GM12891 (cell line): ENCODE results near the gene ARHGEF16. TPM values are rescaled to one million over a fixed set of nuclear protein-coding genes. Genes with fewer than 3 reads are reported as not detected.

Source experiments
- DNase-seq: peaks from one replicate; pipeline ENCODE4 v3.0.0; 2011; ENCODE audit warnings: low spot score; ENCODE audit not compliant: insufficient read length
- FAIRE-seq: peaks from 2 replicates; lab custom pipeline; 2011; peaks lifted over from hg19 to GRCh38; lab: Jason Lieb, UNC
- PAX5 ChIP-seq: IDR thresholded peaks from 2 replicates; pipeline ENCODE4 v1.6.1; 2011; ENCODE audit warnings: low read length, moderate library complexity, mild to moderate bottlenecking; ENCODE audit not compliant: insufficient read depth, severe bottlenecking
- POLR2A ChIP-seq: IDR thresholded peaks from 2 replicates; pipeline ENCODE4 v1.6.1; 2011; ENCODE audit warnings: low read depth, low read length, control low read depth
- POLR2AphosphoS5 ChIP-seq: IDR thresholded peaks from 2 replicates; pipeline ENCODE4 v1.6.1; 2011; ENCODE audit warnings: low read depth, low read length, control low read depth
- POU2F2 ChIP-seq: IDR thresholded peaks from 2 replicates; pipeline ENCODE4 v1.6.1; 2011; ENCODE audit warnings: low read depth, mild to moderate bottlenecking, control low read depth, low read length, moderate library complexity
- SPI1 ChIP-seq: IDR thresholded peaks from 2 replicates; pipeline ENCODE4 v1.6.1; 2011; ENCODE audit warnings: low read depth, low read length, control low read depth
- TAF1 ChIP-seq: IDR thresholded peaks from 2 replicates; pipeline ENCODE4 v1.6.1; 2011; ENCODE audit warnings: low read depth, low read length, control low read depth
- polyA plus RNA-seq: library from polyadenylated mRNA; unstranded; fragments of >200 nt; gene quantifications from one replicate; pipeline ENCODE4 v1.2.1, GENCODE V29; 2012; ENCODE audit warnings: low read depth, missing spikeins, inconsistent platforms; ENCODE audit not compliant: missing spikeins

ARHGEF16 gene
- polyA plus RNA-seq = not detected

DNA sequence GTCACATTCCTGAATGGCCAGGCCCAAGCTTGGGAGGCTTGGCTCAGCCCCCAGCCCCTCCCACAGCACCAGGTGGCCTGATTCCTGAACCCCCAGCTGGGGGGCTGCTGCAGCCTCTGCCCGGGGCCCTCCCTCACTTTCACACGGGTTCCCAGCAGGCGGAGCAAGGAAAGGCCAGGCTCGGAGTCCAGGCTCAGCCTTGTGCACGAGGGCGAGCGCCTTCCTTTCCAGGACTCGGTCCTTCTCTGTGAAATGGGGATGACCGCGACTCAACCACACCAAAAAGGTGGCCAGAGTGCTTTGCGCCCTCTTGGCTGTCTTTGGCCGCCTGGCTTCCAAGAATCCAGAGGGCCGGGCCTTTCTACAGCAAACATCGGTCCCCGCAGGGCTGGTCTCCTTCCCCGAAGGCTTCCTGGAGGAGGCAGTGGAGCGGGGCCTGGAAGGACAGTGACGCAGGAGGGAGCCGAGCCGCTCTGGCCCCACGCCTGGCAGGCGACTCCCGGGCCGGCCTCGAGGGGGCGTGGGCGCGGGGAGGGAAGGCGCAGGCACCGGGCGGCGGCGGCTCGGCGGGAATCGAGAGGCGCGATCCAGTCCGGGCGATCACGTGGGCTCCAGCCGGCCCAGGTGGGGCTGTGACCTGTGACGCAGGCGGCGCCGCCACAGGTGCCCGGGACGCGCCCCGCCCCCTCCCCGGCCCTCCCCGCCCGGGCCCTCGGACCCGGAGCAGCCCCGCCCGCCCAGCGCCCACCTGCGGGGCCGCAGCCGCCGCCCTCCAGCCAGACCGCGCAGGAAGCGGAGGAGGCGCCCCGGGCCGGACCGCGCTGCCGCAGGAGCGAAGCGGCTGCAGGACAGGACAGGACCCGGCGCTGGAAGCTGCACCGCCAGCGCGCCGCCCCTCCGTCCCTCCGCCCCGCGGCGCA lies at the start of gene ARHGEF16:
ARHGEF16 (plus strand) TSS at position 775 of the 920 bp plus-strand sequence. CDS start 8,420 bp downstream, outside the sequence.
- no peak for TF ChIP-seq PAX5
- TF ChIP-seq TAF1 = no peak
- TF ChIP-seq POLR2A = no peak
- TF ChIP-seq POLR2AphosphoS5 = no peak
- no peak for TF ChIP-seq SPI1
- no peak for TF ChIP-seq POU2F2
- DNase-seq (no peak), FAIRE-seq (no peak)

DNA sequence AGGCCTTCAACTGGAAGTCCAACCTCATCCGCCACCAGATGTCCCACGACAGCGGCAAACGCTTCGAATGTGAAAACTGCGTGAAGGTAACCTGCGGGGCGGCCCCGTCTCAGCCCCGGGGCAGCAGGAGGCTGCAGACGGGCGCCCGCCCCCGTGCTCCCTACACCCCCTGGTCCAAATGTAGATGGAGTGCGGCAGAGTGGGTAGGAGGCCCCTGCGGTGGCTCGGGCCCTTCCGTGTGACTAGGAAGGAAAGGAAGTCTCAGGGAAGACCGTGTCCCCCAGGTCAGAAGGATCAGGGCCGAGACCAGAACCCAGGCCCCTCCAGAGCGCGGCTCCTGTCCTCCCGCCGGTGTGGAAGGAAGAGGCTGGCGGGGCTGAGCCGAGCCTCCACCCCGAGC lies 49.7 kb upstream of the ARHGEF16 start:
- TF ChIP-seq TAF1 (no peak), POLR2AphosphoS5 (no peak), SPI1 (no peak), PAX5 (no peak), POU2F2 (no peak), POLR2A (no peak)
- FAIRE-seq = no peak
- DNase-seq = no peak

DNA sequence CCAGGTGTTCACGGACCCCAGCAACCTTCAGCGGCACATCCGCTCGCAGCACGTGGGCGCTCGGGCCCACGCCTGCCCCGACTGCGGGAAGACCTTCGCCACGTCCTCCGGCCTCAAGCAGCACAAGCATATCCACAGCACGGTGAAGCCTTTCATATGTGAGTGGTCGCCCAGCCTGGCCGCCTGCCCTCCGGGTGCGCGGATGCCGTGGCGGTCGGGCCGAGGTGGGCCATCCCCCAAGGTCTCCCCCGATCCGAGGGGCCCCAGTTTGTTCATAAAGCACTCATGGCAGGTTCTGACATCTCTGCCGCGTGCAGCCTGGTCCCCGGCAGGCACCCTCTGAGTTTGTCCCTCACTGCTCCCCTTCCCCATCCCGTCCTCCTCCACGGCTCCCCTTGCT lies 49.0 kb upstream of the ARHGEF16 start:
- no peak for TF ChIP-seq POLR2A
- TF ChIP-seq TAF1 = no peak
- TF ChIP-seq SPI1 = no peak
- TF ChIP-seq POU2F2 = no peak
- DNase-seq (no peak), FAIRE-seq (no peak)

DNA sequence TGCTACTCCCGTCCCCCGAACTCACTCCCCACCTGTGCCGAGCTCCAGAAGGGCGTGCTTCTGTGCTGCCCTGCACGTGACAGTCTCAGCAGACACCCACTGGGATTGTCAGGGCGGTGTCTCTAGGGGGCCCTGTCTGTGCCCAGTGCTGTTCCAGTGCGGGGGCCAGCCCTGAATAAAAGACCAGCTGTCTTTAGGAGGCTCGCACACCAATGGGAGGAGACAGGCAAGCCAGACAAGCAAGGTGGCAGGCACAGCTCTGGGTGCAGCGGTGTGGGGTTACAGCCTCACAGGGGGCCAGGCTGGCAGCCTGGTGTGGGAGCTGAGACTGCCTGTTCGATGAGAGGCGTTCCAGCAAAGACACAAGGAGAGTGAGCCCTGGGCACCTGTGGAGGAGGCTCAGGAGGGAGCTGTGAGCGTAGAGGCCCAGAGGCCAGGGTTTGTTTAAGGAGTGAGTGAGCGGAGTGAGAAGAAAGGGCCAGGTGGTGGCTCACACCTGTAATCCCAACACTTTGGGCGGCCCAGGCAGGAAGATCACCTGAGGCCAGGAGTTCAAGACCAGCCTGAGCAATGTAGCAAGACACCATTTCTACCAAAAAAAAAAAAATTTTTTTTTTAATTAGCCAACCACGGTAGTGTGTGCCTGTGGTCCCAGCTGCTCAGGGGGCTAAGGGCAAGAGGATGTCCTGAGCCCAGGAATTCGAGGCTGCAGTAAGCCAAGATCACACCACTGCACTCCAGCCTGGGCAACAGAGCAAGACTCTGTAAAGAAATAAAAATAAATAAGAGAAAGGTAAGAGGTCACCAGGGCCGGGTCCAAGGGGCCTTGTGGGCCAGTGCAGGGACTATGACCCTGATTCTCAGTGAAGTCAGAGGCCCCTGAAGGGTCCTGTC lies 48.2 kb upstream of the ARHGEF16 start:
- DNase-seq = no peak
- FAIRE-seq = no peak
- TF ChIP-seq POU2F2 (no peak), PAX5 (no peak), POLR2AphosphoS5 (no peak), TAF1 (no peak), SPI1 (no peak), POLR2A (no peak)

DNA sequence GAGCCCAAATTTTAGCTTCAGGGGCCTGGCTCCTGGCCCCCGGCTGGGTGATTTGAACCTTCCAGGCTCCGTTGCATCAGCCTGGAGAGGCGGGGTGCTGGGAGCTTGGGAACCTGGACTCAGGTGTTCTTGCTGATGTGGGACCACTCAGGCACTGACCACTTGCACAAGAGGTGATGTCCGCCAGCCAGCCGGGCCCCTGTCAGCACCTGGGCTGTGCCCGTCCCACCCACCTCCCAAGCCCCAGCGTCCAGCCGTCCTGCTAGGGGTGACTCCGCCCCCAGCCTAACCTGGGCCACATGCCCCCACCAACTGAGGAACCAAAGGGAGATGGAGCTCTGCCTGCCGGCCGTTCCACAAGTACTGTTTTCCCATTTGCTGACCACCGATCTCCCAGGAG lies 47.4 kb upstream of the ARHGEF16 start:
- no peak for FAIRE-seq
- no peak for DNase-seq
- TF ChIP-seq POU2F2 = no peak
- TF ChIP-seq PAX5 = no peak
- TF ChIP-seq SPI1 = no peak

DNA sequence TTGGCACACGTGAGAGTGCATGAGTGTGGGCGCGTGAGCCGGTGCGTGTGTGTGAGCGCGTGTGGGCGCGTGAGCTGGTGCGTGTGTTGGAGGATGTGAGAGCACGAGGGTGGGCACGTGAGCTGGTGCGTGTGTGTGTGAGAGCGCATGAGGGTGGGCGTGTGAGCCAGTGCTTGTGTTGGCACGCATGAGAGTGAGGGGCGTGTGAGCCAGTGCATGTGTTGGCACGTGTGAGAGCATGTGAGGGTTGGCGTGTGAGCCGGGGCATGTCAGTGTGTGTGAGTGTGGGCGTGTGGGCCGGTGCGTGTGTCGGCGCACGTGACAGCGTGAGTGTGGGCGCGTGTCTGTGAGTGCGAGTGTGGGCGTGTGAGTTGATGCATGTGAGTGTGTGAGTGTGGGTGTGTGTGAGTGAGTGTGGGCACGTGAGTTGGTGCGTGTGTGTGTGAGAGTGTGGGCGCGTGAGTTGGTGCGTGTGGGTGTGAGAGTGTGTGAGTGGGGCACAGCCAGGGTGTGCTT lies 45.7 kb upstream of the ARHGEF16 start:
- TF ChIP-seq PAX5 = no peak
- TF ChIP-seq SPI1 = no peak
- TF ChIP-seq TAF1 = no peak
- TF ChIP-seq POU2F2 = no peak
- no peak for TF ChIP-seq POLR2A
- no peak for TF ChIP-seq POLR2AphosphoS5
- no peak for FAIRE-seq

DNA sequence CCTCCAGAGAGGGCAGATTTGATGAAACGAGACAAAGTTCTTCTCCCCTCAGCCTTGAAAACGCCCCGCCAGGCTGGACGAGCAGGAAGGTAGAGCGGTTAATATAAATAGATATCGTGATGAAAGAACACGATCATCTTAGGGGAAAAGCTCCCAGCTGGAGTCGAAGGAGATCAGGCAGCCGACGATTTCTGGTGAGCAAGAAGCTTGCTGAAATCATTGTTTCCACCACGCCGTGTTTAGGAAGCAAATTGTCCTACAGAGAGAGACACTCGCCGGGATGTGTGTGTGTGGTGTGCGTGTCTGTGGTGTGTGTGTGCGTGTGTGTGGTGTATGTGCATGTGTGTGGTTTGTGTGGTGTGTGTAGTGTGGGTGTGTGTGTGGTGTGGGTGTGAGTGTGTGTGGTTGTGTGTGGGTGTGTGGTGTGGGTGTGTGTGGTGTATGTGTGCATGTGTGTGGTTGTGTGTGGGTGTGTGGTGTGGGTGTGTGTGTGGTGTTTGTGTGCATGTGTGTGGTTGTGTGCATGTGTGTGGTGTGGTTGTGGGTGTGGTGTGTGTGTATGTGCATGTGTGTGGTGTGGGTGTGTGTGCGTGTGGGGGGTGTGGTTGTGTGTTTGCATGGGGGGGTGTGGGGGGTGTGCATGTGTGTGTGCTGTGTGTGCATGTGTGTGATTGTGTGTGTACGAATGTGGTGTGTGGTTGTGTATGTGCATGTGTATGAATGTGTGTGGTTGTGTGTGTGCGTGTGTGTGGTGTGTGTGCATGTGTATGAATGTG lies 44.9 kb upstream of the ARHGEF16 start:
- TF ChIP-seq POU2F2 (no peak), SPI1 (no peak), POLR2AphosphoS5 (no peak), POLR2A (no peak), TAF1 (no peak)
- no peak for DNase-seq
- peak; percentile 54 for FAIRE-seq

More for the DNA sequence above, 45.7 kb upstream of the ARHGEF16 start:
- no peak for DNase-seq

DNA sequence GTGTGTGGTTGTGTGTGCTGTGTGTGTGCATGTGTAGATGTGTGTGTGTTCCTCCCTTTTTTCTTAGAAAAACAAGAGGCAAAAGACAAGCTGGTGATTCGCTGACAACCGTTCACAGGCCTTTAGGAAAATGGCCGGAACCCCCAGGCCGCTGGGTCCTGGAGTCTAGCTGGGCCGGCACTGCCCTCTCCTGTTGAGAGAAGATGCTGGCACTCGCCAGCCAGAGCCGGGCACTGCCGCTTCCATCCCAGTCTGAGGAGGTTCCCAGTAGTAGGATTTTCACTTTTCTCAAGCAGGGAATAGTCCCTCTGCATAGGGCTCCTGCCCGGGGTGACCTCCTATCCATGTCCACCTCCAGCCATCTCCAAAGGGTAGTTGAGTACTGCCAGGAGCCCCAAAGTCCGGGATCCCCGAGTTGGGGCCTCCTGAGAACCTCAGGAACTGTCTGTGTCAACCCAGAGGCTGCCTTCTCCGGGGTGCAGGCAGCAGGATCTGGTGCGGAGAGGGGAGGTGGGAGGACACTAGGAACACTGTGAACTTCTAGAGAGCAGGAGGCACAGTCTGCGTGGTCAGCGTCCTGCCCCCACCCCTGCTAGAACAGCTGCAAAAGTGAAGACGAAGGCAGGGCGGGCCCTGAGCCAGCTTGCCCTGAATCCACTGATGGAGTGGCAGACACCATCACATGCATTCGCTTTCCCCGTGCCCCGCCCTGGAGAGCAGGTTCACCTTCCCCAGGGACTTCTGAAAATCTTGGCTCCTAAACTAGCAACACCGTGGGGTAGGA lies 44.1 kb upstream of the ARHGEF16 start:
- DNase-seq = no peak
- TF ChIP-seq PAX5 (no peak), POLR2A (no peak), TAF1 (no peak), POLR2AphosphoS5 (no peak), POU2F2 (no peak), SPI1 (no peak)

More for the DNA sequence above, 44.1 kb upstream of the ARHGEF16 start:
- FAIRE-seq = no peak
